ENCODE results near the gene MOB1A.
"Not testable (repeated sequence)": the region's sequence is repeated elsewhere in the genome, so short reads cannot be mapped to it uniquely, and the experiment has no call there.

Gene MOB1A

GRCh38 chr2:74198461-74199274, 20.0 kb upstream of the MOB1A start, which contains the start of gene MTHFD2:
TSS of gene MTHFD2 (plus strand) at chr2:74198615. CDS start at chr2:74198642, 27 bp downstream.
- DNase-seq (ENCODE audit: low read depth in 3 of 3) = peak; percentile 85 to 87 (median 86)

GRCh38 chr2:74198023-74198460, 19.4 kb upstream of the MOB1A start:
- DNase-seq (ENCODE audit: low read depth in 3 of 3) = no peak

DNA sequence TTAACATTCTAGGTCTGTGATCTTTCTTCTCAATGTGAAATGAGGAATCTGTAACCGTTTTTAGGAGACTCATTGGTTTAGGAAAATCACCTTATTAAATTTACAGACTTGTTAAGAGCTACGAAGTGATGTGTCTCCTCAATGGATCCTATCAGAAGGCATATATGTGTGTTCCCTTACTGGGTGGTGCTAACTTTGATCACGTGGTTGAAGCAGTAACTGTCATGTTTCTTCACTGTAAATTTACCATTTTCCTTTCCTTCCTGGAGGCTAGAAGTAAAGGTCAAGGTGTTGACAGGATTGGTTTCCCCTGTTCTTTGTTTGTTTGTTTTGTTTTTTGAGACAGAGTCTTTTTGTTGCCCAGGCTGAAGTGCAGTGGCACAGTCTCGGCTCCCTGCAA, 18.4 kb upstream of the MOB1A start:
- no peak for DNase-seq (ENCODE audit: low read depth in 3 of 3)

- no peak for DNase-seq (ENCODE audit: low read depth in 3 of 3)
These were observed 16.1 kb upstream of the MOB1A start for GRCh38 chr2:74194799-74195198.

DNA sequence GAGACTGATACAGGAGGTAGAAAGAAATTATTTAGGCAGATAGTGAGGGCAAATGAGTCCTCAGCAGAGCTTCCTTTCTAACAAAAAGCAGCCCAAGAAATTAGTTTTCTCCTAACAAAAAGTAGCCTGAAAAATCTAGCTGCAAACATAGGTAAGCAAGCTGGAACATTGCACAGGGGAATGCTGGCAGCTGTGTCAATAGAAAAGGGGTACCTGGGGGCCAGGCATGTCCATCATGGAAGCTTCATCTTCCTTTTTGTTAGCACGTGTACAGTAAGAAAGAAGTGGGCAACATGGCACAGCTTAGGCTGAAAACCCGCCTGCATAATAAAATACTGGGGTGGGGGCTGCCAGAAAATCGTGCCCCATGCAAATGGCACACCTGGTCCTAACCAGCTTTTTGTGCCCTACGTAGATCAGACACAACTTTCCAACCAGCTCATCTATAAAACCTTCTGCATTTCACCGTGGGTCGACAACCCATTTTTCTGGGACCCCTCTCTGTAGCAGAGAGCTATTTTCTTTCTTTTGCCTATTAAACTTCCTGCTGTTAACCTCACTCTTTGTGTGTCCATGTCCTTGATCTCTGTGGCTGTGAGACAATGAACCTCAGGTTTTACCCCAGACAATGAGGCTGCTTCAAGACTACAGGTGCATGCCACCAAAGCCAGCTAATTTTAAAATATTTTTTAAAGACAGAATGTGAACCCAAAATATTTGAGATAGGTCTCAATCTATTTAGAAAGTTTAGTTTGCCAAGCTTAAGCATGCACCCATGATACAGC, 13.1 kb upstream of the MOB1A start:
- DNase-seq (ENCODE audit: low read depth in 3 of 3) = no peak

DNA sequence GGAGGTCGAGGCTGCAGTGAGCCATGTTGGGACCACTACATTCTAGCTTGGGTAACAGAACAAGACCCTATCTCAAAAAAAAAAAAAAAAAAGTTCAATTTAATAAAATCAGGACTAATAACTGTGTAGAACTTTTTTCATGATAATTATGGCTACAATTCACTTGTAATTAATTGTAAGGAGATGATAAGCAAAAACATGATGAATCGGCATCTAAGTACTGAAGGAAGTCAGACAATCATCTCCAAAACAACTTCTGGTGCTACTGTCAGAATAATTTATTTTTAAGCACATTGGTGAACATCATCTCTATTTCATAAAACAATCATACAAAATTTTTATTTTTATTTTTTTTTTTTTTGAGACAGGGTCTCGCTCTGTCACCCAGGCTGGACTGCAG, 10.0 kb upstream of the MOB1A start:
- DNase-seq (ENCODE audit: low read depth in 3 of 3) = no peak

- DNase-seq (ENCODE audit: low read depth in 3 of 3) = no peak
These were observed 9.4 kb upstream of the MOB1A start for GRCh38 chr2:74188018-74188601.

DNA sequence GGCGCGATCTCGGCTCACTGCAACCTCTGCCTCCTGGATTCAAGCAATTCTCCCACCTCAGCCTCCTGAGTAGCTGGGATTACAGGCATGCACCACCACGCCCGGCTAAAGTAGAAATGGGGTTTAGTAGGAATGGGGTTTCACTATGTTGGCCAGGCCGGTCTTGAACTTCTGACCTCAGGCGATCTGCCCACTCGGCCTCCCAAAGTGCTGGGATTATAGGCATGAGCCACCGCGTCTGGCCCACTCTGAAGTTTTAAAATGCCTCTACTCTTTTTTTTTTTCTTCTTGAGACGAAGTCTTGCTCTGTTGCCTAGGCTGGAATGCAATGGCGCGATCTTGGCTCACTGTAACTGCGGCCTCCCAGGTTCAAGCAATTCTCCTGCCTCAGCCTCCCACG, 8.0 kb upstream of the MOB1A start:
- not testable (repeated sequence) for DNase-seq (ENCODE audit: low read depth in 3 of 3)

DNA sequence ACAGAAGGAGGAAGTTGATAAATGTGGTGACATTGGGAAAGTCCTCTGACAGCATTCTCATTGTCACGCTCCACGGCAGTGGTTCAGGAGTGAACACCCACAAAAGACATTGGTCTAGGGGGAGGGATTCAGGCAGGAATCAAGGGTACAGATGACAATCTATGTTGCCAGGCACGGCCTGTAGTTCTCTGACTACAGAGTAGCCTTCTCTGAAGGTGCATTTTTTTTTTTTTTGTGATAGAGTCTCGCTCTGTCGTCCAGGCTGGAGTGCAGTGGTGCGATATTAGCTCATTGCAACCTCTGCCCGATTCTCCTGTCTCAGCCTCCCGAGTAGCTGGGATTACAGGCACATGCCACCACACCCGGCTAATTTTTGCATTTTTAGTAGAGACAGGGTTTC, 7.4 kb upstream of the MOB1A start:
- DNase-seq (ENCODE audit: low read depth in 3 of 3) = no peak

DNA sequence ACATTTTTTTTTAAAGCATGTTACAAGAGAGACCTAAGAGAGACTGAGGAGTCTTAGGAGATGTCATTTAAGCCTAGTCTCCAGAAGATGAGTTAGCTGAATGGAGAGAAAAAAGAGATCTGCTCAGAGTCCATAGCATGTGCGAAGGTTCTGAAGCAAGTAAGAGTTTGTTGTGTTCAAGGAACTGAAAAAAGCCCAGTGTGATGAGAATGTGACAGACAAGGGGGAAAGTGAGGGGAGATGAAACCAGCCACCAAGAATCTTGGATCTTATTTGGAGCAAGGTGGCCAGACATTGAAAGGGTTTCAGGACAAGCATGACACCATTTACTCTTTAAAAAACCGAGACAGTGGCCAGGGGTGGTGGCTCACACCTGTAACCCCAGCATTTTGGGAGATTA, 5.2 kb upstream of the MOB1A start:
- no peak for DNase-seq (ENCODE audit: low read depth in 3 of 3)

DNA sequence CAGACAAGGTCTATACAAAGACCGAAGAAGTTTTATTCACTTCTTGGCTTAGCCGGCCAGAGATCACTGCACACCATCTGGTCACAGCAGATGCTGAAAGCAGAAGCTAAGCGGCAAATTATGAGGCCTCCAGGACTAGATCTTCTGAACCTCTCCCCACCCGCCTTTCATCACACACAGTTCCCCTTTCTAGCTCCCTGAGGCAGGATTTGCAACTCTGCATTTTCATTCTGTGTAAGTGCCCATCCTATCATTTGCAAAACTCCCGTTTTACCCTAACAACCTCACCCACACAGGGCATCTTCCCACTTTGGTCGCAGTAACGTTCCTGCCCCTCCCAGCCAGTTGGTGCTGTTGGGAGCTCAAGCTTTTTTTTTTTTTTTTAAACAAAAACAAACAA, 3.1 kb upstream of the MOB1A start:
- DNase-seq (ENCODE audit: low read depth in 3 of 3) = no peak

GRCh38 chr2:74179063-74179865, 585 bp upstream of the MOB1A start:
- no peak for DNase-seq (ENCODE audit: low read depth in 3 of 3)

GRCh38 chr2:74177696-74178095, 983 bp downstream of the MOB1A start:
- DNase-seq (ENCODE audit: low read depth in 3 of 3) = no peak

- DNase-seq (ENCODE audit: low read depth in 3 of 3) = no peak
These were observed 3.8 kb downstream of the MOB1A start for GRCh38 chr2:74174909-74175308.

- no peak for DNase-seq (ENCODE audit: low read depth in 3 of 3)
These were observed 9.9 kb downstream of the MOB1A start for GRCh38 chr2:74168739-74169138.

GRCh38 chr2:74164761-74165160, 13.9 kb downstream of the MOB1A start:
- no peak for DNase-seq (ENCODE audit: low read depth in 3 of 3)

DNA sequence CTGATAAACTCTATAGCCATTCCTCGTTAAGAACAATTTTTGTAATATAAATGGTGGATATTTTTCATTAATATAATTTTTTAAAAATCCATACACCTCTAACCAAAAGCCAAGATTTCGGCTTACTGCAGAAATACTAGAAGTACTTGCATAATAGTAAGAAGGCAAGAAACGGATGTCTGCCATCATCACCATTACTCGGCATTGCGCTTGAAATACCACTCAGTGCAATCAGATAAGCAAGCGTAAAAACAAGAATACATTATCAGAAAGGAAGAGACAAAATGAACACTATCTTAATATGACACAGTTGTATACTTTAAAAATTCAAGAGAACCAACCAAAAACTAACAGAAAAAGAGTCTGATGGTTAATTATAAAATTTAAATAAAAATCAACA, 15.7 kb downstream of the MOB1A start:
- no peak for DNase-seq (ENCODE audit: low read depth in 3 of 3)

DNA sequence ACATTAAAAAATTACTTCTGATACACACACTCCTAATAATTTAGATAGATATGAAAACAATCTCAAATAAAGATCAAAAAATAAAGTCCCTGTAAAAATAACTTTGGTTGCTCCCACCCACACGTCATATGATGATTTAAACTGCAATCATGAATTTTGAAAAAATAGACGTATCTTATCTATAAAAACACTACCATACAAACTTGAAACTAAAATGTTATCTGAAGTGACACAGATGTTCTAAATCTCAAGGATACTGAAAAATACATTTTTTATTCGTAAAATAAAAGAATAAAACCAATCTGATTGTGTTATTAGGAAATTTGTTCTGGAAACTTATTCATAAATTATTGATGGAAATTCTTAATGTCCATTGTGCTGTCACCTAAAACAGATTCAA, 22.8 kb downstream of the MOB1A start:
- DNase-seq (ENCODE audit: low read depth in 3 of 3) = no peak

- no peak for DNase-seq (ENCODE audit: low read depth in 3 of 3)
These were observed 25.7 kb downstream of the MOB1A start for GRCh38 chr2:74152954-74153353.

- DNase-seq (ENCODE audit: low read depth in 3 of 3) = no peak
These were observed 28.9 kb downstream of the MOB1A start for GRCh38 chr2:74149570-74150319.

DNA sequence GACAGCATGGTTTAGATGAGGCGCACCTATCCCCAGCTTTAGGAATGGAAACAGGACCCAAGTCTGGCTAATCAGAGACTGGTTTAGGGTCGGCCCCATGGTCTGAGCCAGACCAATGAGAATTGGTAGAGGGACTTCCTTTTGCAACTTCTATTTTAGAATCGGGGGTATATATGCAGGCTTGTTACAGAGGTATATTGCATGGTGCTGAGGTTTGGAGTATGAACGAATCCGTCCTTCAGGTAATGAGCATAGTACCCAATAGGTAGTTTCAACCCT, 29.5 kb downstream of the MOB1A start:
- DNase-seq (ENCODE audit: low read depth in 3 of 3) = no peak

Measured in stimulated activated CD4-positive, alpha-beta T cell treated with anti-CD3 and anti-CD28 coated beads, TNF-alpha, amount 100 ng/mL, for 4 hours (primary cell).